Measurements from ENCODE around the gene CHN2.

Gene CHN2

GRCh38 chr7:29426587-29426986, 232.0 kb downstream of the CHN2 start:
- Histone ChIP-seq H3K9me3 (ENCODE audit: control insufficient read depth in 5 of 5, low read length in 5 of 5) (no peaks in the 10 kb centered on the region), H3K27ac (ENCODE audit: low read depth, low read length) (no peak overlapping the region), H3K9ac (ENCODE audit: low read length in 5 of 5) (peak overlapping the region in 1 of 5 donors; percentile 20), H3K4me3 (ENCODE audit: low read depth in 1 of 5, low read length in 5 of 5) (no peak overlapping the region), H3K36me3 (ENCODE audit: control insufficient read depth in 5 of 5, insufficient read depth in 5 of 5, low read length in 5 of 5) (no peaks in the 10 kb centered on the region), H3K4me1 (ENCODE audit: control insufficient read depth in 5 of 5, insufficient read depth in 5 of 5, low read length in 5 of 5) (peaks cover 0 to 19% (median 7%) of the 10 kb centered on the region in 5 donors), H3K27me3 (ENCODE audit: control insufficient read depth in 5 of 5, insufficient read depth in 4 of 5, low read length in 5 of 5) (no peaks in the 10 kb centered on the region)

GRCh38 chr7:29429401-29429800, 234.8 kb downstream of the CHN2 start:
- no peak overlapping the region for H3K27ac ChIP-seq (ENCODE audit: low read depth, low read length)
- no peak overlapping the region for H3K4me3 ChIP-seq (ENCODE audit: low read depth in 1 of 5, low read length in 5 of 5)
- H3K27me3 ChIP-seq (ENCODE audit: control insufficient read depth in 5 of 5, insufficient read depth in 4 of 5, low read length in 5 of 5), result no peaks in the 10 kb centered on the region
- no peaks in the 10 kb centered on the region for H3K36me3 ChIP-seq (ENCODE audit: control insufficient read depth in 5 of 5, insufficient read depth in 5 of 5, low read length in 5 of 5)
- no peaks in the 10 kb centered on the region for H3K9me3 ChIP-seq (ENCODE audit: control insufficient read depth in 5 of 5, low read length in 5 of 5)
- peaks cover 0 to 14% (median 7%) of the 10 kb centered on the region in 5 donors for H3K4me1 ChIP-seq (ENCODE audit: control insufficient read depth in 5 of 5, insufficient read depth in 5 of 5, low read length in 5 of 5)
- H3K9ac ChIP-seq (ENCODE audit: low read length in 5 of 5), result no peak overlapping the region

- H3K36me3 ChIP-seq (ENCODE audit: control insufficient read depth in 5 of 5, insufficient read depth in 5 of 5, low read length in 5 of 5), result no peaks in the 10 kb centered on the region
- no peak overlapping the region for H3K4me3 ChIP-seq (ENCODE audit: low read depth in 1 of 5, low read length in 5 of 5)
- no peaks in the 10 kb centered on the region for H3K9me3 ChIP-seq (ENCODE audit: control insufficient read depth in 5 of 5, low read length in 5 of 5)
- H3K4me1 ChIP-seq (ENCODE audit: control insufficient read depth in 5 of 5, insufficient read depth in 5 of 5, low read length in 5 of 5), result peaks cover 0 to 5% (median 0%) of the 10 kb centered on the region in 5 donors
- H3K27ac ChIP-seq (ENCODE audit: low read depth, low read length), result no peak overlapping the region
- no peak overlapping the region for H3K9ac ChIP-seq (ENCODE audit: low read length in 5 of 5)
- H3K27me3 ChIP-seq (ENCODE audit: control insufficient read depth in 5 of 5, insufficient read depth in 4 of 5, low read length in 5 of 5), result no peaks in the 10 kb centered on the region
Observed at GRCh38 chr7:29430279-29430949, 235.8 kb downstream of the CHN2 start.

GRCh38 chr7:29431686-29432085, 237.1 kb downstream of the CHN2 start:
- Histone ChIP-seq H3K27me3 (ENCODE audit: control insufficient read depth in 5 of 5, insufficient read depth in 4 of 5, low read length in 5 of 5) (no peaks in the 10 kb centered on the region), H3K4me1 (ENCODE audit: control insufficient read depth in 5 of 5, insufficient read depth in 5 of 5, low read length in 5 of 5) (no peaks in the 10 kb centered on the region), H3K4me3 (ENCODE audit: low read depth in 1 of 5, low read length in 5 of 5) (no peak overlapping the region), H3K36me3 (ENCODE audit: control insufficient read depth in 5 of 5, insufficient read depth in 5 of 5, low read length in 5 of 5) (no peaks in the 10 kb centered on the region), H3K27ac (ENCODE audit: low read depth, low read length) (no peak overlapping the region), H3K9me3 (ENCODE audit: control insufficient read depth in 5 of 5, low read length in 5 of 5) (no peaks in the 10 kb centered on the region), H3K9ac (ENCODE audit: low read length in 5 of 5) (no peak overlapping the region)

GRCh38 chr7:29432721-29433120, 238.1 kb downstream of the CHN2 start:
- H3K9me3 ChIP-seq (ENCODE audit: control insufficient read depth in 5 of 5, low read length in 5 of 5), result no peaks in the 10 kb centered on the region
- no peak overlapping the region for H3K4me3 ChIP-seq (ENCODE audit: low read depth in 1 of 5, low read length in 5 of 5)
- no peak overlapping the region for H3K9ac ChIP-seq (ENCODE audit: low read length in 5 of 5)
- no peaks in the 10 kb centered on the region for H3K36me3 ChIP-seq (ENCODE audit: control insufficient read depth in 5 of 5, insufficient read depth in 5 of 5, low read length in 5 of 5)
- no peak overlapping the region for H3K27ac ChIP-seq (ENCODE audit: low read depth, low read length)
- no peaks in the 10 kb centered on the region for H3K27me3 ChIP-seq (ENCODE audit: control insufficient read depth in 5 of 5, insufficient read depth in 4 of 5, low read length in 5 of 5)
- no peaks in the 10 kb centered on the region for H3K4me1 ChIP-seq (ENCODE audit: control insufficient read depth in 5 of 5, insufficient read depth in 5 of 5, low read length in 5 of 5)

GRCh38 chr7:29434380-29434768, 239.8 kb downstream of the CHN2 start:
- Histone ChIP-seq H3K27me3 (ENCODE audit: control insufficient read depth in 5 of 5, insufficient read depth in 4 of 5, low read length in 5 of 5) (no peaks in the 10 kb centered on the region), H3K36me3 (ENCODE audit: control insufficient read depth in 5 of 5, insufficient read depth in 5 of 5, low read length in 5 of 5) (no peaks in the 10 kb centered on the region), H3K27ac (ENCODE audit: low read depth, low read length) (no peak overlapping the region), H3K9ac (ENCODE audit: low read length in 5 of 5) (no peak overlapping the region), H3K9me3 (ENCODE audit: control insufficient read depth in 5 of 5, low read length in 5 of 5) (no peaks in the 10 kb centered on the region), H3K4me3 (ENCODE audit: low read depth in 1 of 5, low read length in 5 of 5) (no peak overlapping the region), H3K4me1 (ENCODE audit: control insufficient read depth in 5 of 5, insufficient read depth in 5 of 5, low read length in 5 of 5) (no peaks in the 10 kb centered on the region)

- no peaks in the 10 kb centered on the region for H3K9me3 ChIP-seq (ENCODE audit: control insufficient read depth in 5 of 5, low read length in 5 of 5)
- H3K4me3 ChIP-seq (ENCODE audit: low read depth in 1 of 5, low read length in 5 of 5), result no peak overlapping the region
Observed at GRCh38 chr7:29435167-29435566, 240.6 kb downstream of the CHN2 start.

GRCh38 chr7:29435902-29436301, 241.3 kb downstream of the CHN2 start:
- H3K9me3 ChIP-seq (ENCODE audit: control insufficient read depth in 5 of 5, low read length in 5 of 5), result no peaks in the 10 kb centered on the region
- no peaks in the 10 kb centered on the region for H3K27me3 ChIP-seq (ENCODE audit: control insufficient read depth in 5 of 5, insufficient read depth in 4 of 5, low read length in 5 of 5)
- H3K36me3 ChIP-seq (ENCODE audit: control insufficient read depth in 5 of 5, insufficient read depth in 5 of 5, low read length in 5 of 5), result no peaks in the 10 kb centered on the region
- H3K9ac ChIP-seq (ENCODE audit: low read length in 5 of 5), result no peak overlapping the region
- H3K4me1 ChIP-seq (ENCODE audit: control insufficient read depth in 5 of 5, insufficient read depth in 5 of 5, low read length in 5 of 5), result no peaks in the 10 kb centered on the region
- H3K27ac ChIP-seq (ENCODE audit: low read depth, low read length), result no peak overlapping the region
- no peak overlapping the region for H3K4me3 ChIP-seq (ENCODE audit: low read depth in 1 of 5, low read length in 5 of 5)

More at GRCh38 chr7:29435167-29435566, 240.6 kb downstream of the CHN2 start:
- Histone ChIP-seq H3K9ac (ENCODE audit: low read length in 5 of 5) (no peak overlapping the region), H3K27ac (ENCODE audit: low read depth, low read length) (no peak overlapping the region), H3K27me3 (ENCODE audit: control insufficient read depth in 5 of 5, insufficient read depth in 4 of 5, low read length in 5 of 5) (no peaks in the 10 kb centered on the region), H3K4me1 (ENCODE audit: control insufficient read depth in 5 of 5, insufficient read depth in 5 of 5, low read length in 5 of 5) (no peaks in the 10 kb centered on the region), H3K36me3 (ENCODE audit: control insufficient read depth in 5 of 5, insufficient read depth in 5 of 5, low read length in 5 of 5) (no peaks in the 10 kb centered on the region)

GRCh38 chr7:29442146-29442545, 247.6 kb downstream of the CHN2 start:
- Histone ChIP-seq H3K4me3 (ENCODE audit: low read depth in 1 of 5, low read length in 5 of 5) (no peak overlapping the region), H3K27ac (ENCODE audit: low read depth, low read length) (no peak overlapping the region), H3K9ac (ENCODE audit: low read length in 5 of 5) (no peak overlapping the region), H3K27me3 (ENCODE audit: control insufficient read depth in 5 of 5, insufficient read depth in 4 of 5, low read length in 5 of 5) (no peaks in the 10 kb centered on the region), H3K36me3 (ENCODE audit: control insufficient read depth in 5 of 5, insufficient read depth in 5 of 5, low read length in 5 of 5) (no peaks in the 10 kb centered on the region), H3K9me3 (ENCODE audit: control insufficient read depth in 5 of 5, low read length in 5 of 5) (no peaks in the 10 kb centered on the region), H3K4me1 (ENCODE audit: control insufficient read depth in 5 of 5, insufficient read depth in 5 of 5, low read length in 5 of 5) (no peaks in the 10 kb centered on the region)

GRCh38 chr7:29443552-29443951, 249.0 kb downstream of the CHN2 start:
- no peaks in the 10 kb centered on the region for H3K27me3 ChIP-seq (ENCODE audit: control insufficient read depth in 5 of 5, insufficient read depth in 4 of 5, low read length in 5 of 5)
- no peaks in the 10 kb centered on the region for H3K4me1 ChIP-seq (ENCODE audit: control insufficient read depth in 5 of 5, insufficient read depth in 5 of 5, low read length in 5 of 5)
- H3K27ac ChIP-seq (ENCODE audit: low read depth, low read length), result no peak overlapping the region
- no peaks in the 10 kb centered on the region for H3K36me3 ChIP-seq (ENCODE audit: control insufficient read depth in 5 of 5, insufficient read depth in 5 of 5, low read length in 5 of 5)
- H3K9ac ChIP-seq (ENCODE audit: low read length in 5 of 5), result no peak overlapping the region
- no peaks in the 10 kb centered on the region for H3K9me3 ChIP-seq (ENCODE audit: control insufficient read depth in 5 of 5, low read length in 5 of 5)
- no peak overlapping the region for H3K4me3 ChIP-seq (ENCODE audit: low read depth in 1 of 5, low read length in 5 of 5)
